AG20443 (cell line): Measurements from ENCODE around the gene ZNF839.
A peak's percentile ranks its signal among the peaks of the same experiment; 100 is the strongest.
"Not testable (repeated sequence)": the region's sequence is repeated elsewhere in the genome, so short reads cannot be mapped to it uniquely, and the experiment has no call there.

Experiments
- DNase-seq: peaks from one replicate; pipeline ENCODE4 v3.0.0; 2012; ENCODE audit warnings: low spot score, mixed read lengths

Gene ZNF839

DNA sequence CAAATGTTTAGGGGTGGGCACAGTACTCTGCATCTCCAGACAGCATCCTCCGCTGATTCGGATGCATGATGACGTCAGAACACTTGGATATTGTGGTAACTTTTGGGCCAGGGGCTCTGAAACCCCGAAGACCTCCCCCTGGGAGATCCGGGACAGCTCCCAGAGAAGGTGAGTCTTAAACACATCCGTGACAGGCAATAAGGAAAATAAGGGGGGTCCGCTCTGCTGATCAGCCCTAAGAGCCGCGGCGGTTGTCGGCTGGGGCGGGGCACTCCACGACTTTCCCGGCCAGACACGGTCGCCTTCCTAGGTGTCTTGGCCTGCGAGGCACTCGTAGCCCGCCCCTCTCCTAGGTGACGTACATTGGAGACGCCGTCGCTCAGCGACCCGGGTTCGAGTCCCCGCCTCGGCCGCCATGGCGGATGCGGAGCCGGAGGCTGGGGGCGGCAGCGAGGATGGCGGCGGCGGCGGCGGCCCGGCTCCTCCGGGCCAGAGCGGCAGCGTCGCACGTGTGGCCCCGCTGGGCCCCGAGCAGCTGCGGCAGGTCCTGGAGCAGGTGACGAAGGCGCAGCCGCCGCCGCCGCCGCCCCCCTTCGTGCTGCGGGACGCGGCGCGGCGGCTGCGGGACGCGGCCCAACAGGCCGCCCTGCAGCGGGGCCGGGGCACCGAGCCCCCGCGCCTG is at the start of gene ZNF839:
Gene ZNF839, plus strand, starts transcription at position 396 of the 682 bp plus-strand sequence. Its CDS starts 20 bp downstream, at position 416.
- DNase-seq: peak; percentile 94

GRCh38 chr14:102272392-102272791 is 47.2 kb upstream of the ZNF839 start:
- no peak for DNase-seq

DNA sequence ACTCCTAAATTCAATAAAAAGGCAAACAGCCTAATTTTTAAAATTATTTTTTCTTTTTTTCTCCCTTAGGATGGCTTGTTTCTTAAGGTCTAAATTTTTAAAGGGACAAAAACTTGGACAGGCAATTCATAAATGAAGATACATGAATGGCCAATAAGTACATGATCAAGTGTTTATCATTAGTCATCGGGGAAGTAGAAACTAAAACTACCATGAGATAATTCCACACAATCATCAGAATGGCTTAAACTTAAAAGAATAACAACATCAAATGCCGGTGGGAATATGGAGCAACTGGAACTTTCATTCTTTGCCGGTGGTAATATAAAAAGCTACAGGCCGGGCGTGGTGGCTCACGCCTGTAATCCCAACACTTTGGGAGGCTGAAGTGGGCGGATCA is 43.7 kb upstream of the ZNF839 start:
- no peak for DNase-seq

DNA sequence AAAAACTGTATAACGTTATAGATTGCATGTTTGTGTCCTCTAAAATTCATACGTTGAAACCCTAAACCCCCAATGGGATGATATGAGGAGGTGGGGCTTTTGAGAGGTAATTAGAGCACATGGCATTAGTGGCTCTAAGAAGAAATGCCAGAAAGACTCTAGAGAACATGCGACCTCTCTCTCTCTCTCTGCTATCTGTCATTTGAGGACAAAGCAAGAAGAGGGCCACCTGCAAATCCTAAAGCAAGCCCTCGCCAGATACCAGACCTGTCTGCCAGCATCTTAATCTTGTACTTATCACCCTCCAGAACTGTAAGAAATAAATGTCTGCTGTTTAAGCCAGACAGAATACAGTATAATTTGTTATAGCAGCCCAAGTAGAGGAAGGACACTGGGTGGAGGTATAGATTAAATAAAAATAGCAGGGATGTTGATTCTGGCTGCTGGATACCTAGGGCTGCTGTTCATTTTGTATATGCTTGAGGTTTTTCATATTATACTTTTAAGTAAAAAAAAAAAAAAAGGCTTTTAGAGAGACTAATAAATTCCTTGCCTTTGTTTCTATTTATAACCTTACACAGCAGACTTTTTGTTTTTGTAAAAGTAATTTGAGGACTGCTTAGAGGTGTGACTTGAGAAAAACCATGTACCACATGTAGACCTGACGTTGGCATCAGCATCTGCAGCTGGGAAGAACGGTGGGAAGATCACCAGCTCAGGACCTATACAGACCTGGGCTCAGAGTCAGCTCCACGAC is 41.5 kb upstream of the ZNF839 start:
- no peak for DNase-seq

DNA sequence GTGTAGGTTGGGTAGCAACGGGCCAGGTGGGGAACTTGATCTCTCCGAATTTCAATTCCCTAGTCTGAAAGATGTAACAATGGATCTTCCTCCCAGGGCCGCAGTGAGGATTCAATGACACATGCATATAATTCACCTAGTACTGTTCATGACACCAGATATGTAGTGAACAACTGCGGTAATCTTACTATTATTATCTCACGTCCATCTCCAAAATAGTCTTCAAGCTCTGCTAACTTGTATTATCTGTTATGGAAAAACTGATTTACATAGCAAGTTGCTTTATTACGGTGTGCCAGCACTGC is 41.0 kb upstream of the ZNF839 start:
- DNase-seq: no peak

- no peak for DNase-seq
Measured at GRCh38 chr14:102279282-102279681, 40.3 kb upstream of the ZNF839 start.

DNA sequence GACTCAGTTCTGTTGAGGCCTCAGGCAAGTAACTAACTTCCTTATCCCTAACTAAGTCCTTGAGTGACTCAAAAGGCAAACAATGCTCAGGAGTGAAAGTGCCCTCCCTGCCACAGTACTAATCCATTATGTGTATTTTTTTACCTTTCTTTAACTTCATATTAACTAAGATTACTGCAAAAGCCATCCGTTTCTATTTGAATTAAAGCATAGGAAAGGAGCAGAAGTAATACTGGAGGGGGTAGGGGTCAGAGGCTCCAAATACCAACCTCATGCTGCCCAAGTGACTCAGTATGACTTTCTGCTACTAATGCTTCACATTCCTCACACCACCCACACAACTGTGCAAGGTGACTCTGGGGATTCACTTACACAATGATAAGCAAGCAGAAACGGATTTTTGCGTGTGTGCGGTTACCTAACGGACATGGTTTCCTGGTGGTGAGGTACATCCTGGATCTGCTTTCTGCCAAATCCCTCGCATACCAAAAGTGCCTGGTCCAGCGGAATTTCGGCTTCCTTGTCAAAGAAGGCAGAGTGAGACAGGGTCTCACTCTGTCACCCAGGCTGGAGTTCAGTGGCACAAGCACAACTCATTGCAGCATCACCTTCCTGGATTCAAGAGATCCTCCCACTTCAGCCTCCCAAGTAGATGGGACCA is 39.7 kb upstream of the ZNF839 start:
- peak; percentile 90 for DNase-seq

DNA sequence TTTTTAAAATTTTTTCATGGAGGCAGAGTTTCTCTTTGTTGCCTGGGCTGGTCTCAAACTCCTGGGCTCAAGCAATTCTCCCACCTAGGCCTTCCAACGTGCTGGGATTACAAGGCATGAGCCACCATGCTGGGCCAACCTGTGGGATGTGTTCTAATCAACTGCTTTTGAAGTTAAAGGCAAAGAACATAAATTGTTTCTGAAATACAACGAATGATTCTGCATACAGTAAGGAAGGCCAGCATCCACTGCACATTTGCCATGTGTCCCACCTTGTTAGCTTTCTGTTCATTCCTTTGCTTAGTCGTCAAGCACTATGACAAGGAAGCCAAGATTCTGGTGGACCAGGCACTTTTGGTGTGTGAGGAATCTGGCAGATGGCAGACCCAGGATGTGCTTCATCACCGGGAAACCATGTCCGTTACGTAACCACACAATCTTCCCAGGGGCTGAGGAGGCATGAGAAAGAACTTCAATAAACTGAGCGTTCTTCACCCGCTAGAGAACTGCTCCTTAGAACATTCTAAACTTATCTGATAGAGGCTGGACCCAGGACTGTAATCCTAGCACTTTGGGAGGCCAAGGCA is 39.1 kb upstream of the ZNF839 start:
- DNase-seq: peak; percentile 93

- no peak for DNase-seq
Measured at GRCh38 chr14:102282751-102283465, 36.6 kb upstream of the ZNF839 start.

- DNase-seq: no peak
Measured at GRCh38 chr14:102283631-102284129, 35.9 kb upstream of the ZNF839 start.

- no peak for DNase-seq
Measured at GRCh38 chr14:102285106-102285505, 34.4 kb upstream of the ZNF839 start.

DNA sequence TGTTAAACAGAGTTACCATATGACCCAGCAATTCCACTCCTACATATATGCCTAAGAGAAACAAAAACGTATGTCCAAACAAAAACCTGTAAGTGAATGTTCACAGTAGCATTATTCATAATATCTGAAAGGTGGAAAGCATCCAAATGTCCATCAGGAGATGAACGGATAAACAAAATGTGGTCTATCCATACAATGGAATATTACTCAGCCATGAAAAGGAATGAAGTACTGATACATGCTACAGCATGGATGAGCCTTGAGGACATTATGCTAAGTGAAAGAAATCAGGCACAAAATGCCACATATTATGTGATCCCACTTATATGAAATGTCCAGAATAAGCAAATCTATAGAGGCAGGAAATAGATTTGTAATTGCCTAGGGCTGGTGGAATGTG is 31.4 kb upstream of the ZNF839 start:
- no peak for DNase-seq

DNA sequence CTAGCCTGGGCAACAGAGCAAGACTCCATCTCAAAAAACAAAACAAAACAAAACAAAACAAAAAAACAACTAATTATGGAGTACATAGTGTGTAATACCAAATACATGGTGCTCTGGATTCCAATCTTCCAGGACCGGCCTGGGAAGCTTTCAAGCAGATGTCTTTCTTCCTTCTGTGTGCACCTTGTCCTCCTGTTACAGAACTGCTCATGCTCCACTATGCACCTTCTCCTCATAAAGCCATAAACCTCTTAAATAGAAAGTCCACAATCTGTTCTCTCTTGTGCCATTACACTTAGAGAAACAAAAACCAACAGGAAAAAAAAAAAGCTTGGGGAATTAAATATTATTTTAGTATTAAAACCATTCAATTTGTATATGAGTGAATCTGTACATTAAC is 27.1 kb upstream of the ZNF839 start:
- DNase-seq: no peak

GRCh38 chr14:102293781-102294180 is 25.8 kb upstream of the ZNF839 start:
- no peak for DNase-seq

DNA sequence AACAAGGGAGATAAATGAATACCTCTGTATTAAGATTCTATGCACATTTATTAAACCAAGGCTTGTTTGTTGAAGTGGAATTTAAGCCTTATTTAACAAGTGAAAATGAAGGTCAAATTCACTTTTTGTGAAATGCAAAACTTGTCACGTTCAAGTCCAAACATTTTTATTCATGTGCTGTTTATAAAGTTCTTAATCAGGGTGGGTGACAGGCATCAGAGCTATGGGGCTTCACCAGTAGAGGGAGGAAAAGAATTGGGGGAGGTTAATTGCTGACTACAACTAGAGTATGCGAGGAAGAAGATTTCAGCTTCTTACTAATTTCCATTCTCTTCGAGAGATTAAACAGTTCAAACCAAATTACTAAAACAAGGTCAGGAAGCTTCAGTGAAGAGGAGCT is 24.3 kb upstream of the ZNF839 start:
- peak; percentile 40 for DNase-seq

DNA sequence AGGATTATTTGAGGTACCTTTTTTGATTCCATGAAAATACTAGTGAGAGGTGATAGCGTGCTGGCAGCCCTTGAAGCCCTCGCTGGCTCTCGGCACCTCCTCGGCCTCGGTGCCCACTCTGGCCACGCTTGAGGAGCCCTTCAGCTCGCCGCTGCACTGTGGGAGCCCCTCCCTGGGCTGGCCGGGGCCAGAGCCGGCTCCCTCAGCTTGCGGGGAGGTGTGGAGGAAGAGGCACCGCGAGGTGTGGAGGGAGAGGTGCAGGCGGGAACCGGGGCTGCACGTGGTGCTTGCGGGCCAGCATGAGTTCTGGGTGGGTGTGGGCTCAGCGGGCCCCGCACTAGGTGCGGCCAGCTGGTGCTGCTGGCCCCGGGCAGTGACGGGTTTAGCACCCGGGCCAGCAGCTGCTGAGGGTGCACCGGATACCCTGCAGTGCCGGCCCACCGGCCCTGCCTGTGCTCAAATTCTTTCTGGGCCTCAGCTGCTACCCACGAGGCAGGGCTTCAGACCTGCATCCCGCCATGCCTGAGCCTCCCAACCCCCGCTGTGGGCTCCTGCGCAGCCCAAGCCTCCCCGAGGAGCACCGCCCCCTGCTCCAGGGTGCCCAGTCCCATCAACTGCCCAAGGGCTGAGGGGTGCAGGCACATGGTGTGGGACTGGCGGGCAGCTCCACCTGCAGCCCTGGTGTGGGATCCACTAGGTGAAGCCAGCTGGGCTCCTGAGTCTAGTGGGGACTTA is 21.9 kb upstream of the ZNF839 start:
- no peak for DNase-seq

DNA sequence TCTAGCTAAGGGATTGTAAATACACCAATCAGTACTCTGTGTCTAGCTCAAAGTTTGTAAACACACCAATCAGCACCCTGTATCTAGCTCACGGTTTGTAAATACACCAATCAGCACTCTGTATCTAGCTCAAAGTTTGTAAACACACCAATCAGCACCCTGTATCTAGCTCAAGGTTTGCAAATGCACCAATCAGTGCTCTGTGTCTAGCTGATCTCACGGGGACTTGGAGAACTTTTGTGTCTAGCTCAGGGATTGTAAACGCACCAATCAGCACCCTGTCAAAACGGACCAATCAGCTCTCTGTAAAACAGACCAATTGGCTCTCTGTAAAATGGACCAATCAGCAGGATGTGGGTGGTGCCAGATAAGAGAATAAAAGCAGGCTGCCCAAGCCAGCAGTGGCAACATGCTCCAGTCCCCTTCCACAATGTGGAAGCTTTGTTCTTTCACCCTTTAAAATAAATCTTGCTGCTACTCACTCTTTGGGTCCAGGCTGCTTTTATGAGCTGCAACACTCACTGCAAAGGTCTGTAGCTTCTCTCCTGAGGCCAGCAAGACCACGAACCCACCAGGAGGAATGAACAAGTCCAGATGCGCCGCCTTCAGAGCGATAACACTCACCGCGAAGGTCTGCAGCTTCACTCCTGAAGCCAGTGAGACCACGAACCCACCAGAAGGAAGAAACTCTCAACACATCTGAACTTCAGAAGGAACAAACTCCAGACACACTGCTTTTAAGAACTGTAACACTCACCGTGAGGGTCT is 21.1 kb upstream of the ZNF839 start:
- DNase-seq: not testable (repeated sequence)

DNA sequence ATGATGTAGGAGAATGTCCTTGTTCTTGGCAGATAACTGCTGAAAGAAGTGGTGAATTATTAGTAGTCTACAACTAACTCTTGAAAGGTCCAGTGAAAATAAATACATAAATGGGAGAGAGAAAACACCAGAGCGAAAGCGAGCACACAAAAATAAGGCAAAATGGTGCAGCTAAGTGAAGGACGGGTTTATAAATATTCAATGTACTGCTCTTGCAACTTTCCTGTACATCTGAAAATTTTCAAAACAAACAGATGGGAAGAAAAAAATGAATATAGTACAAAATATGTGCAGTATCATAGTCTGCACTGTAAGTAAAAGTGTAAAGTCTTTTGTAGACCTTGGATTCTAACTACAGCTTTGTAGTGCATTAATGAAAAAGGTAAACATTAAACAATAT is 15.9 kb upstream of the ZNF839 start:
- no peak for DNase-seq

DNA sequence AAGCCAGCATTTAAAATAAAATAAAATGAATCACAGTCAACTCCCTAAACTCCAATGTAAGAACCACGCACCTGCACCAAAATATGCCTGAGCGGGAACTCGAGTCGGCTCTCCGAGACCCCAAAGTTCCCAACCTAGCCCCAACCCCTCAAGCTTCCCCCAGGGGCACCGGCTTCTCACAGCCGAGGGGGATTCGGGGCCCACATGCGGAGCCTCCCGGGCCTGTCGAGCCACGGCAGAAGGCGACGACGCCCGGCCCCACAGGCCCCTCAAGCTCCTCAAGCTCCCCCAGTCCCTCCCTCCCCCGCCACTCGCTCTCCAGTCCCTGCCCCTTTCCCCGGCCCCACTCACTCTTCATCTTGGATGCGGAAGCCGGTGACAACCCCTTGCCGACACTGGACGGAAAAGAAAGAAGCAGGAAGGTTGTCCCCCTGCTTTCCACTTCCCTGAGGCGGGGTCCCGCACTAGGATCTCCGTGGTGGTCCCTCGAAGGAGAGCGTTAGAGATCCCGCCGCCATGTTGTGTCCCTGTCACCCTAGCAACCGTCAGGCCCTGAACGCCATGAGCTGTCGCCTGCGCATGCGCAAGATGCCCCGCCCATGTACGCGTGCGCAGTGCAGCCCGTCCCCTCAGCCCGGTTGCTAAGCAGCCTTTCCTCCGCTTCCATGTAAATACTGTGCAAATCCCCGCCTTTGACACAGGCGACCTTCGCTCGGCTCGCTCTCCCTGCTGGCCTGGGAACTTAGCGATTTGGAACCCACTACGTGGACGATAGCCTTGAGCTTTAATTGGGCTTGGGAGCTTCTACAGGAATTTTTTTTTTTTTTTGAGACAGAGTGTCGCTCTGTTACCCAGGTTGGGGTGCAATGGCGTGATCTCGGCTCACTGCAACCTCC is 14.7 kb upstream of the ZNF839 start, which contains the start of gene MOK:
Gene MOK, minus strand, starts transcription at position 554 of the 896 bp plus-strand sequence. Its CDS starts 196 bp downstream, at position 358.
- DNase-seq: peak; percentile 99
